HG03280 (cell line): ENCODE data around the gene DIAPH1.

Experiments
- ATAC-seq: cut with Tn5 transposase; IDR thresholded peaks from one replicate; pipeline ENCODE4 v1.9.1; 2021; ENCODE audit warnings: mild to moderate bottlenecking, moderate library complexity; ENCODE audit not compliant: unreplicated experiment

The DIAPH1 gene

GRCh38 chr5:141508440-141508797 is 110.4 kb downstream of the DIAPH1 start:
- no peak for ATAC-seq

- ATAC-seq: no peak
Observed at GRCh38 chr5:141507387-141508091, 111.3 kb downstream of the DIAPH1 start.

GRCh38 chr5:141506381-141507155 is 112.2 kb downstream of the DIAPH1 start:
- no peak for ATAC-seq

- no peak for ATAC-seq
Observed at GRCh38 chr5:141504216-141504615, 114.6 kb downstream of the DIAPH1 start.

GRCh38 chr5:141503681-141504080 is 115.1 kb downstream of the DIAPH1 start:
- ATAC-seq: no peak

GRCh38 chr5:141501761-141502160 is 117.0 kb downstream of the DIAPH1 start:
- ATAC-seq: no peak

- ATAC-seq: no peak
Observed at GRCh38 chr5:141496038-141496437, 122.8 kb downstream of the DIAPH1 start.

- no peak for ATAC-seq
Observed at GRCh38 chr5:141495453-141495811, 123.4 kb downstream of the DIAPH1 start.

GRCh38 chr5:141494761-141495452 is 123.9 kb downstream of the DIAPH1 start:
- no peak for ATAC-seq

- no peak for ATAC-seq
Observed at GRCh38 chr5:141493500-141494422, 125.0 kb downstream of the DIAPH1 start.

- ATAC-seq: no peak
Observed at GRCh38 chr5:141492168-141492885, 126.5 kb downstream of the DIAPH1 start.

GRCh38 chr5:141491323-141492167 is 127.3 kb downstream of the DIAPH1 start:
- no peak for ATAC-seq

- ATAC-seq: no peak
Observed at GRCh38 chr5:141490771-141491170, 128.0 kb downstream of the DIAPH1 start.

GRCh38 chr5:141490271-141490670 is 128.5 kb downstream of the DIAPH1 start:
- no peak for ATAC-seq

GRCh38 chr5:141489841-141490240 is 129.0 kb downstream of the DIAPH1 start:
- no peak for ATAC-seq

- ATAC-seq: no peak
Observed at GRCh38 chr5:141488591-141489561, 129.9 kb downstream of the DIAPH1 start, which contains the start of gene PCDHGC5. Gene PCDHGC5 (plus strand): TSS chr5:141489081. CDS start chr5:141489241, 160 bp downstream.

GRCh38 chr5:141487131-141487530 is 131.7 kb downstream of the DIAPH1 start:
- no peak for ATAC-seq

GRCh38 chr5:141486091-141486490 is 132.7 kb downstream of the DIAPH1 start:
- ATAC-seq: no peak
